Esophagus mucosa (tissue), 1 donor: ENCODE data around the gene SLC16A6. TPM values are rescaled to one million over a fixed set of nuclear protein-coding genes. Genes with fewer than 3 reads are reported as not detected.
"Not testable (repeated sequence)": the region's sequence is repeated elsewhere in the genome, so short reads cannot be mapped to it uniquely, and the experiment has no call there.

ENCODE experiments used
- ATAC-seq: fragments of 200-7000 bp; cut with Tn5 transposase; one replicate; pipeline ENCODE4 v1.9.1; 2020
- total RNA-seq: library from RNA; stranded (reverse); gene quantifications from one replicate; pipeline ENCODE4 v1.2.4, GENCODE V29; 2023
- donor health status: DM: yes; HTN: yes; CAD: no.

Gene SLC16A6
- total RNA-seq, 1 donor from 2014 or later = 14.4 TPM

DNA sequence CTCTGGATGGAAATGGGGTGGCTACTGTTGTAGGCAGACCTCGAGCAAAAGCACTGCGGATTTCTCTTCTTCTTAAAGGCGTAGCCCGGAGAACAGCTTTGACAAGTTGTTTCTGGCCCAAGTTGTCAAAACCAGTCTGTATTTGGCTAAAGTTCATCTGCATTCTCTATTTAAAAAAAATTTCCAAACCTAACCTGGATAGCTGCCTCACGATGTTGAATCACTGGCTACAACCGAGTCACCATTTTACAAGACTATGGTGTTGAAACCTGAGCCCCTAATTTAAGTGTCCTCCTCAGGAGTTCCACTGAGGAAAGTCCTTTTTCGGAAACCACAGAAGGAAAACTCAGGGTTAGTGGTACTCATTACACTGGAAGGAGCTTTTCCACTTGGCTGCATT, 1.5 kb downstream of the SLC16A6 start:
- peak; percentile 35 for ATAC-seq

DNA sequence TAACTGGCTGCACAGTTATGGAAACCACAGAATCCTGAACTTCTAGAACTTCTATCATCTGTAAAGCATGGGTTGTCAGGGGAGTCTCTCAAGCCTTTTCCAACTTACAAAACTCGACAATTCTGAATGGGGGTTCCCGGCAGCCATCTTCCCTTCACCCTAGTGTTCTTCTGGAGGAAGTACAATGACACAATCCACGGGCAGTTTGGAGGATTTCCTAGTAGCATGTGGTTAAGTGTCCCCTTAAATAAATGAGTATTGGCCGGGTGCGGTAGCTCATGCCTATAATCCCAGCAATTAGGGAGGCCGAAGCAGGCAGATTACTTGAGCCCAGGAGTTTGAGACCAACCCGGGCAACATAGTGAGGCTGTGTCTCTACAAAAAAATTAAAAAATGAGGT, 2.1 kb downstream of the SLC16A6 start:
- ATAC-seq = no peak

DNA sequence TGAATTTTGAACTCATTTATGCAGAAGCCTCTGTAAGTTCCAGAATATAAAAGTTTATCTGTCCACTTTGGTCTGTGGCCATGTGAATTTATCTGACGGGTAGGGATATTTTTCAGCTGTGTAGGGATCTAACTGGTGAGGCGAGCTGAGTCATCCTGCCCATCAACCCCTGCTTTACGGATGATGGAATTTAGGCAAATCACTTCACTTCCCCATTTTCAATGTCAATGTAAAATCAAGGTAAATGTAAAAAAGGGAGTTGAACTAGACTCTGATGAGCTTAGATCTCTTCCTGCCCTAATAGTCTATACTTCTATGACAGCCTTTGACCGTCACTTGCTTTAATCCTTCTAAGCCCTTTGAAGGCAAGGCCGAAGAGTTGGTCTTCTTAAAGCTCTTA, 2.6 kb downstream of the SLC16A6 start:
- ATAC-seq = no peak

DNA sequence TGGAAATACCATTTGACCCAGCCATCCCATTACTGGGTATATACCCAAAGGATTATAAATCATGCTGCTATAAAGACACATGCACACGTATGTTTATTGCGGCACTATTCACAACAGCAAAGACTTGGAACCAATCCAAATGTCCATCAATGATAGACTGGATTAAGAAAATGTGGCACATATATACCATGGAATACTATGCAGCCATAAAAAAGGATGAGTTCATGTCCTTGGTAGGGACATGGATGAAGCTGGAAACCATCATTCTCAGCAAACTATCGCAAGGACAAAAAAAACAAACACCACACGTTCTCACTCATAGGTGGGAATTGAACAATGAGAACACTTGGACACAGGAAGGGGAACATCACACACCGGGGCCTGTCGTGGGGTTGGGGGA, 9.0 kb downstream of the SLC16A6 start:
- not testable (repeated sequence) for ATAC-seq

DNA sequence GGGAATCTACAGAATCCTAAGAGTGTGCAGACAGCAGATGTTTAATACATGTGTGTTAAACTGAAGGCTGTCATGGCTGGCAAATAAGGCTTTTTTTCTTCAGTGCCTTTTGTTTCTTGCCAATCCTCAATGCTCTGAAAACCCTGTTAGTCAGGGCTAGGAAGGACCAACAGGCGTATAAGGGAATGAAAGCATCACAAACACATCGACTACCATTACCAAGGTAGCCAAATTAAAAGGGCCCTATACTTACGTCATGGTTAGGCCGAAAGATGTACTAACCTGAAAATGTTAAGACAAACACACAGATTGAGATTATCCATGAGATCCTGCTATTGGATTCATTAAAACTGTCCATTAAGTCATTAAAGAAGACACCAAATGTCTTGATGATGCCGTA, 13.1 kb downstream of the SLC16A6 start:
- ATAC-seq = no peak

DNA sequence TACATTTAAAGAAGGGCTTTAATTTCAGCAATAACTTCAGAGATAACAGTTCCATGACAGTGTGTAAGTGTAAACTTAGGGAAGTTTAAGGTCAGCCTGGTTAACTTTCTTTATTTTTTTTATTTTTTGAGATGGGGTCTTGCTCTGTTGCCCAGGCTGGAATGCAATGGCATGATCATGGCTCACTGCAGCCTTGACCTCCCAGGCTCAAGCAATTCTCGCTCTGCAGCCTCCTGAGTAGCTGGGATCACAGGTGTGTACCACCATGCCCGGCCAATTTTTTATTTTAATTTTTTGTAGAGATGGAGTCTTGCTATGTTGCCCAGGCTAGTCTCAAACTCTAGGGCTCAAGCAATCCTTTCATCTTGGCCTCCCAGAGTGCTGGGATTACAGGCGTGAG, 14.6 kb downstream of the SLC16A6 start:
- not testable (repeated sequence) for ATAC-seq

DNA sequence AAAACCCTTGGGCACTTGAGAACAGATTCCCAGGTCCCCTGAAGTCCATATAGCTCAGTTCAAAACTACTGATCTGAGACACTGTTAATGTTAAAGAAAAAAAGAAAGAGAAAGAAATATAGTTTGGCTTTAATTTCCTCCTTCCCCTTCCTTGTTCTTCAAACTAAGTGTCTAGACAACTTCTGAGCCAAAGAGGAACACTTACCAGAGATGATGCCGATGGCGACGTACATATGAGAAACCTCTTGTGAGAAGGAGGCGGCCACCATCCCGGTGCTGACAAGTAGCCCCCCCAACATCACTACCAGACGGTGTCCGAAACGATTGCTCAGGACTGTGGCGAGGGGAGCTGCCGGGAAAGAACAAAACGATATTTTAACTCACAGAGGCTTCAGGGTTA, 17.2 kb downstream of the SLC16A6 start:
- no peak for ATAC-seq

DNA sequence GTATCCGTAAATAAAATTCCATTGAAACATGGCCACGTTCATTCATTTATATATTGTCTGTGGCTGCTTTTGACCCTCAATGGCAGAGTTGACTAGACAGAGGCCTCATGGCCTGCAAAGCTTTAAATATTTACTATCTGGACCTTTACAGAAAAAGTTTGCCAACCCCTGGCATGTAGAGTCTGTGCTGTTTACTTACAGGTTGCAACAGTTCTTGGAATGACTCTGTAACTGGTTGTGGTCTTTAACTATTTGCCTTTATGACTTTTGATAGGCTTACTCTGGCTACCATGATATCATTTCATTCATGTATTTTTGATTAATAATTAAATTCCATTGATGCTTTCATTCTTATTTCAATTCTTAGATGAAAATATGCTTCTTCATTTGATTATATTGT, 25.1 kb downstream of the SLC16A6 start:
- not testable (repeated sequence) for ATAC-seq

DNA sequence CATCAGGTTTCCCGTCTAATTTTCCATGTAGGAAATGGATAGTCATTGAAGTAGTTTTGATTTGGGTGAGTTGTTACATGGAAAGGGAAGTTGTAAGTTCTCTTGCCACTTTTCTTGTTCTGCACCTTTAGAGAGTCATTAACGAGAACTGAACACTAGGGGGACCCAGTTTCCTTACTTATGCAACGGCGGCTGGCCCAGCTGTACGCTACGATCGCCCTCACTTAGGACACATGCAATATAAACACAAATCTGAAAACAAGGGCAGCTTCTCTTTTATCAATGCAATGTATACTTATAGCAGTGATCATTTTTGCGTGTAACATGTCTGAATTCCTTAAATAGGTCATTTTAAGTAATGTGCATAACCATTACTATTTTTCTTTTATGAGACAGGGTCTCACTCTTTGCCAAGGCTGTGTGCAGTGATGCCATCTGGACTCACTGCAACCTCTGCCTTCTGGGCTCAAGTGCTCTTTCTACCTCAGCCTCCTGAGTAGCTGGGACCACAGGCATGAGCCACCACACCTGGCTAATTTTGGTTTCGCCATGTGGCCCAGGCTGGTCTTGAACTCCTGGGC, 27.7 kb downstream of the SLC16A6 start:
- ATAC-seq = peak; percentile 77

DNA sequence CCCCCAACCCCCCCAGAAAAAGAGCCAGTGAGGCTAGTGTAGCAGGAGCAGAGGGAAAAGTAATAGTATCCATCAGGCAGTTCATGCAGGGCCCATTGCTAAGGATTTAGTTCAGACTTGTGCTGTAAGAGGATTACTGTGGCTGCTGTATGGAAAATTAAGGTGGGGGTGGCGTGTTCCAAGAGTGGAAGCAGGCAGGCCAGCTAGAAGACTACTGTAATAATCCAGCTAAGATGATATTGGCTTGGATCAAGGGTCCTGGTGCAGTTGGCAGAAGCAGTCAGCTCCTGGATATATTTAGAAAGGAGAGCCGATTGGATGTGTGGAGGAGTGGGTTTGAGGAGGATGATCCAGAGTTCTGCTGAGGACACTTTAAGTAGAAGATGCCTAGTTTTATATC, 28.5 kb downstream of the SLC16A6 start:
- not testable (repeated sequence) for ATAC-seq

DNA sequence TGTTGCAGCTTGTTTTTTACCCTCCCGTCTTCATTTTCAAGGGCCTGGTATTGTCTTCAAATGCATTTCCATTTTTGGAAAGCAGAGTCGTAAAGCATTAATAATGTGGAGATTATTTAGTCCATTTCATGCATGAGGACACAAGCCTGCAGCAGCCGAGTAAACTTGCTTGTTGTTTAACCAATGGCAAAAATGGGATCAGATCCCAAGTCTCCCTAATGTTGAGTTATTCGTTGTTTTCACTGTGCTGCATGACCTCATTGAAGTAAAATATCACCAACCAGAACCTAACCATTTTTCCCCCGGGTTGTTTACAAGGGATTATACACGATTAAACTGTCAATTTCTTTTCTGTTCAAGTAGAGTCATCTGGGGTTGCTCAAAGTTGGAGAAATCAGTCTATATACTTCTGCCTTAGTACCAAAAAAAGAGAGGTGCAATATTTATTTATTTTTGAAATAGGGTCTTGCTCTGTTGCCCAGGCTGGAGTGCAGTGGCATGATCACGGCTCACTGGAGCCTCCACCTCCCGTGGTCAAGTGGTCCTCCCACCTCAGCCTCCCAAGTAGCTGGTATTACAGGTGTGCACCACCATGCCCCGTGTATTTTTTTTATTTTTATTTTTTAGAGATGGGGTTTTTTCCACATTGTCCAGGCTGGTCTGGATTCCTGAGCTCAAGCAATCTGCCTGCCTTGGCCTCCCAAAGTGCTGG, 30.7 kb downstream of the SLC16A6 start:
- ATAC-seq = no peak

DNA sequence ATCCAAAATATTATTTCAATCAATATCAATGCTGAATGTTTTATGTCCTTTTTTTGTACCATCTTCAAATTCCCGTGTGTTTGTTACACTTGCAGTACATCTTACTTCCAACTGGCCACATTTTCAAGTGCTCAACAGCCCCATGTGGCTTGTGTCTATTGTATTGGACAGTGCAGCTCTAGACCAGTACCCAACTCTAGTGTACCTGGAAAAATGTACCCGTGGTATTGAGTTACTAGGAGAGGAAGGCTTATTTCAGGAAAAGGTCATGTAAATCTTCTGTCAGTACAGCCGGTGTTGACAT, 31.3 kb downstream of the SLC16A6 start:
- not testable (repeated sequence) for ATAC-seq

DNA sequence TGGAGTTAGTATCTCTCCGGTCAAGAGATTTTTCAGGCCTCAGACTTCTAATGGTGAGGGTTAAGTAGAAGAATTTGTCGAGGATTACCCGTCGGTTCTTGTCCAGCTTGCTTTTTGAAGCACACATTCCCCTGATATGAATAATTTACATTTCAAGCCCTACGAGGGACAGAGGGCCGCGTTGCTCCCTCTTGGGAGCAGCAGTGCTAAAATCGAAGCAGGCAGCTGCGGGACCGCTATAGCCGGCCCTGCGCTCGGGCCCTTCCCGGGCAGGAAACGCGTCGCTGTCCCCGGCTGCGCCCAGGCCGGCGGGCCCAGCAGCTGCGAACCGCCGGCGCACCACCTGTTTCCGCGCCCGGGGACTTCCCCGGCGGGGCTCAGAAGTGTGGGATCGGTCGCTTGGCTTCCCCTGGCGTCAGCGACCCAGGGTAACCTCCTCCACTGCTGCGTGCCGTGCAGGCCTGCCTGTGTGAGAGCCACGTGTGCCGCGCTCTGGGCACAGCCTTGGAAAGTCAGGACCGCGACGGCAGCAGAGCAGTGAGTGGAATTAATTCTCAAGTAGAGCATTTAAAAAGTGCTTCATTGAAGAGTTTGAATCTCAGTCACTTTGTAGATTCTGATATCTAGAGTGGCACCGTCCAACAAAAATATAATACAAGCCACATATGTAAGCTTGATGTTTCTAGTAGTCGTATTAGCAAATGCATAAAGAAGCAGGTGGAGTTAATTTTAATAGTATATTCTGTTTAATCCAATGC, 31.9 kb downstream of the SLC16A6 start:
- ATAC-seq = peak; percentile 92

DNA sequence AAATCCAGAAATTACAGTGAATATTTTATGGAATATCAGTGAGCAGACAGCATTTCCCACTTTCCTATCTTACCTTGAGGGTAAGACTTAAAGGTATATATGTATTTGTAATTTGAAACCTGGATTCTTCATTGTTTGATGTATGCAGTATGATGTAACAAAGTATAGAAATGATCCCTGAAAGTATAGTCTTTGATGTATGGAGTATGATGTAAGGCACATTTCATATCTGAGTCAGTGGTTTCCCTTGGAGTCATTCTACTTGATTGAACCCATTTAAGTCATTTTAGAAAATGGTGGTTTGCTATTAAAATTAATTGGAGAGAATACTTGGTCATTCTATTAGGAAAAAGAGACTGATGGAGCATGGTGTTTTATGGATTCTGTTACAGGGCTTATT, 33.0 kb downstream of the SLC16A6 start:
- no peak for ATAC-seq

DNA sequence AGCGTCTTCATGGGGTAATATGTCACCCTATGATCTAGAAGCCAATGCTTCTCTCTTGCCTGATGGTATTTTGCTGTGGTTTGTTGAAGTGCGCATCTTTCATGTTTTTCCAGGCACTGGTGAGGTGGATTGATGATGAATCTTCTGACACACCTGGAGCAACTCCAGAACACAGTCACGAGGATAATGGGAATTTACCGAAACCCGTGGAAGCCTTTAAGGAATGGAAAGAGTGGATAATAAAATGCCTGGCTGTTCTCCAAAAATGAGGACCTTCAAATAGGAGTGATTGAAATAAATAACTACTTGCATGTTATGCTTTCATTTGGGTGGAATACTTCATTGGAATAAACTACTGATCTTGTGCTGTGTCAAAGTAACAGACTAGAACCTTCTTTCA, 34.2 kb downstream of the SLC16A6 start:
- ATAC-seq = not testable (repeated sequence)

DNA sequence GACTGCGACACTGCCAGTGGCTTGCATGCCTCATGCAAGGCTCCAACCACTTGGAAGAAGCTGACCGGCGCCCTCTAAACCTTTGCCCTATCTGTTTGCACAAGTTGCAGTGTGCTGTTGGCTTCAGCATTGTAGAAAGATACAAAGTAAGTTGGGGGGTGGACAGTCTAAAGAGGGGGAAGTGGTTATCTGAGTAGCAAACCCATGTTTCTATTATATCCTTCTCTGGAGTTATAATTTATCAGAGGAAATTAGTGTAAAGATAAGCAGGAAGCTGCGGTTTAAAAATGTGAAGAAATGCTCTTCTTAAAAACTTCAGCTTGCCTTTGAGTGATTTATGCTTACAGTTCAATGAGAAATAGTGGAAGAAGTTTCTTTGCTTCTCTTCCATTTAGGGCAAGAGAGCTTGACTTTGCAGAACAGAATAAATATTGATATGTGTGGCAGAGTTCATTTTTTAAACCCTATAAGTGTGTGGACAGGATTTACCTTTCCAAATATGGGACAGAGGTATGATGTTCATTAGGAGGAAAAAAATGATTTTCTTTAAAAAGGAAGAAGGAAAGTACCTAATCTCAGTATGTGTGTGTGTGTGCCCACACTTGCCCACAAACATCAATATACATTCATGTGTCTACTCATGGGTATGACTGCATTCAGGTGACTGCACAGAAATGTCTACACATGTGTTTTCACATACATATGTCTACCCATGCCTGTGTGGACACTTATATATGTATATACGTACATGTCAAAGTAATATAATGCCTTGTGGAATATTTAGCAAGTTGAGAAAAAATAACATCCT, 35.0 kb downstream of the SLC16A6 start:
- no peak for ATAC-seq

DNA sequence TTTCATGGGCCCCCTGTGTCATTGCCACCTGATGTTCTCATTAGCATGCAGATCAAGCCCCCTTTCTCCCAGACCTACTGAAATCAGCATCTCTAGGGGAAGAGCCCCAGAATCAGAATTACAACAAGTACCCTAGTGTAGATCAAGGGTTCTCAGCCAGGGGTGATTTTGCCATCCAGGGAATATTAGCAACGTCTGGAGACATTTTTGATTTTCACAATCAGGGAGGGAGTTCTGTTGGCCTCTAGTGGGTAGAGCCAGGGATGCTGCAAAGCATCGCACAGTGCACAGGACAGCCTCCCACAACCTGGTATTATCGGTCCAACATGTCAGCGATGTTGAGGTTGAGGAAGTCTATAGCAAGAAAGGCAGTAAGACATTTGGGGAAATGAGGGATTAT, 35.8 kb downstream of the SLC16A6 start:
- ATAC-seq = no peak

DNA sequence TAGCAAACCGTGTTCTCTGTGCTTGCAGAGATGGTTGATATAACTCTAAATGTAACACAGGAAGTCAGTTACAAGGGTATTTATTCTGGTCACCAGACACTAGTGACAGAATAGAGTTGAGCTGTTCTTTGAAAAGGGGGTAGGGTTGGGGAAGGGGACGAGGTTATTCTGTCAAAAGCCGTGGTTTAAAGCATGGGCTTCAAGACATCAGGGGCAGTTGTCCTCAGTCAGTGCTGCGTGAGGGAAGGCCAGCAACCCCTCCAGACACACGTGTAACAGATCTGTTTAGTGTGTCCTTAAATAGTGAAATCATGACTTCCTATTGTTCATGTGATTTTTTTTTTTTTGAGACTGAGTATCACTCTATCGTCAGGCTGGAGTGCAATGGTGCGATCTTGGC, 37.5 kb downstream of the SLC16A6 start:
- ATAC-seq = not testable (repeated sequence)

DNA sequence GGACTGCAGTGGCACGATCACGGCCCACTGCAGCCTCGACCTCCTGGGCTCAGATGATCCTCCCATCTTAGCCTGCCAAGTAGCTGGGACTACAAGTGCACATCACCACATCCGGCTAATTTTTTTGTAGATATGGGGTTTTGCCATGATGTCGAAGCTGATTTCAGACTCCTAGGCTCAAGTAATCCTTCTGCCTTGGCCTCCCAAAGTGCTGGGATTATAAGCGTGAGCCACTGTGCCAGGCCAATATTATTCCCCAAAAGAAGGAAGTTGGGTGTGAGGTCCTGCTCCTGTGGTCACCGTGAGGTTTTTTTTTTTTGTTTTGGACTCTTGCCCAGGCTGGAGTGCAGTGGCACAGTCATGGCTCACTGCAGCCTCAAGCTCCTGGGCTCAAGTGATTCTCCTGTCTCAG, 41.6 kb downstream of the SLC16A6 start:
- ATAC-seq = no peak

DNA sequence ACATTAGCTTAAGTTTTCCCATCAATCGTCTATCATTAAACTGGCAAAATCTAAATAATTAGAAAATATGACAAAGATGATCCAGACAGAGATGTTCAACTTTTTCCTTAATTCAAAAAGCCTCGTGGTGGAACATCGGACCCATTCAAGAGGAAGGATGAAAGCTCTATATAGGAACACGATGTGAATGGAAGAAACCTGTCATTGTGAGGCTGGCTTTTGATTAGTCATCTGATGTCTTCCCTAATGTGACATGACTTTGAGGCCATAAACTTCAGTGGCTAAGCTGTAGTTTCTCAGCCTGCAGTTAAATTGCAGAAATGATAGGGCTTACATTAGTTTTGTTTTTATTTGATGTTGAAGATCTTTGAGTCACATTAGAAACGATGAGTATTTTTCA, 42.0 kb downstream of the SLC16A6 start:
- no peak for ATAC-seq

DNA sequence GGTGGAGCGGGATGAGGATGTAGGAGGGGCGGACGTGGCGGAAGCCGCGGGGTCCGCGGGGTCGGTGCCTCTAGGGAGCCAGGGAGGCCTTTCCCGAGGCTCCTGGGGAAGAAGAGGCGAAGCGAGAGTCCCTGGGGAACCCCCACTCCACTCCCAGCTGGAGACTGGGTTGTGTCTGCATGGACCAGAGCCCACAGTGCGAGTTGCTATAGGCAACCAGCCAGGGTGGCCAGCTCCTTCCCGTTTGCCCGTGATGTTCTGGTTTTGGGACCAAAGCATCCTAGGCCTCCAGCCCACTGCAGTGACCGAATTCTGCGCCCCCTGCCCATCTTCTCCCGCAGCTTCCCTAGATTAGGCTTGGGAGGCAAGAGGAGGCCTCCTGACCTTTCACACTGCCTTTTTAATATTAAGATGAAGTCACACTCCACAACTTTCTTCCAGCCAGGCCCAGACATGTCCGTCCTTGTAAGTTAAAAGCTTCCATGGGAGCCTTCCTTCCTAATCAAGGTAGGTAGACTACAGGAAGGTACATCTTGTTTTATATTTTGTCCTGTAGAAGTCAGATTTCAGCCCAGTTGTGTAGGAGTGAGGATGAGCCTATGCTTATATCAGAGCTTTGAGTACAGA, 42.6 kb downstream of the SLC16A6 start:
- ATAC-seq = peak; percentile 49

DNA sequence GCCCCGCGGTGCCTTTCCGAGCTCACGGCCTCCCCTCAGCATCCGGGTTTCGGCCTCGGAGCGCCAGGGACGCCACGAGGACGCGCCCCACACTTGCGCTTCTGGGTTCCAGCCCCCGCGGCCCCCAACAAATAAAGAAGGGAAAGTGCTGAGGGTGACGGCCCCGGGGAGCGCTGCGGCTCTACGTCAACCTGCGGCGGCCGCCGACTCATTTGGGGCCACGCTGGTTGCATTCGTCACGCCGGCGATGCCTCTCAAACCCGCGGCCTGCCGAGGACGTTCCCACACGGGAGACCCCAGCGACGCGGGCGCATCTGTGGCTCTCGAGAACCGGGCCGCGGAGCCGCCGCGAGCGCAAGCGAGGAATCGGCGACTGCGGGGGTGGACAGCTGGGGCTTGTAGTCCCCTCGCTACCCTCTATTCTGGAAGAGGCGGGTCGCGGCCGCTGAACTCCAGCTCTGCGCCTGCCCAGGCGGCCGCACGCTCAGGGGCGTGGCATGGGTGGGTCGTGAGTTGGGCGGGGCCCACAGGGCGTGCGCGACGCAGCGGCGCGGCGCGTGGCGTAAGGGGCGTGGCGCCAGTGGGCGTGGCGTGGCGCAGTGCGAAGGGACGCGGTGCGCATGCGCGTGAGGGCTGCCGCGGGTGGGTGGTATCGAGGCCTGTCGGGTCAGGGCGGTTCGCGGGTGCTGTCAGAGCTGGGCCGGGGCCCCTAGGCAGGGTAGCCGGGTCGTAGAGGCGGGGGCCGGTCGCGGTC, 43.3 kb downstream of the SLC16A6 start, which contains the start of gene AMZ2:
AMZ2 (plus strand) TSS at position 599 of the 754 bp plus-strand sequence. CDS start 2,145 bp downstream, outside the sequence.
- ATAC-seq = peak; percentile 99
